AG04450 (cell line): ENCODE measurements around the gene C5orf58. TPM values are rescaled to one million over a fixed set of nuclear protein-coding genes. Genes with fewer than 3 reads are reported as not detected.

Experiments
- CTCF ChIA-PET: fragments of 300-600, 350-600 bp; formaldehyde crosslinking; extraction: SDS; loops from one replicate; lab custom pipeline; 2022; ENCODE audit warnings: antibody characterized with exemption, inconsistent platforms; lab: Charles Lee
- POLR2A ChIA-PET: fragments of 350-600 bp; formaldehyde crosslinking; extraction: SDS; loops from one replicate; lab custom pipeline; 2021; ENCODE audit warnings: antibody characterized with exemption, inconsistent platforms; lab: Yijun Ruan, JAX
- DNase-seq: peaks from one replicate; pipeline ENCODE4 v3.0.0-alpha.2; 2011; ENCODE audit warnings: low read depth, low spot score
- H3K27ac ChIP-seq: one replicate; pipeline ENCODE4 v1.5.1; 2012; ENCODE audit warnings: low read depth, low read length, control low read depth
- H3K27me3 ChIP-seq: one replicate; pipeline ENCODE4 v1.6.0; 2012; ENCODE audit warnings: low read length; ENCODE audit not compliant: control insufficient read depth, insufficient read depth
- H3K4me3 ChIP-seq: 2 replicates; pipeline ENCODE4 v1.5.1; 2011; ENCODE audit warnings: mild to moderate bottlenecking, low read depth, low read length, control low read depth
- H3K9me3 ChIP-seq: 2 replicates; pipeline ENCODE4 v1.5.1; 2012; ENCODE audit warnings: low read length; ENCODE audit not compliant: control insufficient read depth, insufficient read depth
- CTCF ChIP-seq: IDR thresholded peaks from 2 replicates; pipeline ENCODE4 v1.5.1; 2011; ENCODE audit warnings: low read depth, low read length, control low read depth, inconsistent platforms
- polyA plus RNA-seq: library from polyadenylated mRNA; depleted of rRNA; stranded (reverse); fragments of >200 nt; gene quantifications from 2 replicates; pipeline ENCODE4 v1.2.3, GENCODE V29; 2011

Gene C5orf58
- polyA plus RNA-seq, 1 experiment, result not detected

DNA sequence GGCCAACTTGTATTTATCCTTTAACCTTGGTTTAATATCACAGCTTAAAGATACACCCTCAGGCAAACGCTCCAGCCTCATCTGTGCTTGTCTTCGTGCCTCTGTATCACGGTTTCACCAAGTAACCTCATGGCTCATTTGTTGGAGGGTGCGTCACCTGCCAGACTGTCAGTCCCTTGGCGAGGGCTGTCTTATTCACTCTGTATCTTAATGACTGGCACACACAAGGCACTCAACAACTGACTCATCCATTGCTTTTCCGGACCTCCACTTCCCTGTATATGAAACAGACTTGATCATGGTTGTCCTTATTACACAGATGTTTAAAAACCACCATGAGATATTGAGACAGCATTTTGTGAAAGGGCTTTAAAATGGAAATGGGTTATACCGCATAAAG is 36.8 kb downstream of the C5orf58 start:
- H3K27me3 ChIP-seq, result peaks cover 14% of the 10 kb centered on the region
- no peak for DNase-seq
- H3K27ac ChIP-seq, result no peak overlapping the region
- no peak overlapping the region for H3K4me3 ChIP-seq
- ChIA-PET CTCF (interaction anchor here (5.3 kb wide), 1 partner anchor 150 kb away, joined by 33 read pairs; no protein-coding TSS in a partner anchor), POLR2A (no interaction called here)
- no peaks in the 10 kb centered on the region for H3K9me3 ChIP-seq
- no peak for TF ChIP-seq CTCF

DNA sequence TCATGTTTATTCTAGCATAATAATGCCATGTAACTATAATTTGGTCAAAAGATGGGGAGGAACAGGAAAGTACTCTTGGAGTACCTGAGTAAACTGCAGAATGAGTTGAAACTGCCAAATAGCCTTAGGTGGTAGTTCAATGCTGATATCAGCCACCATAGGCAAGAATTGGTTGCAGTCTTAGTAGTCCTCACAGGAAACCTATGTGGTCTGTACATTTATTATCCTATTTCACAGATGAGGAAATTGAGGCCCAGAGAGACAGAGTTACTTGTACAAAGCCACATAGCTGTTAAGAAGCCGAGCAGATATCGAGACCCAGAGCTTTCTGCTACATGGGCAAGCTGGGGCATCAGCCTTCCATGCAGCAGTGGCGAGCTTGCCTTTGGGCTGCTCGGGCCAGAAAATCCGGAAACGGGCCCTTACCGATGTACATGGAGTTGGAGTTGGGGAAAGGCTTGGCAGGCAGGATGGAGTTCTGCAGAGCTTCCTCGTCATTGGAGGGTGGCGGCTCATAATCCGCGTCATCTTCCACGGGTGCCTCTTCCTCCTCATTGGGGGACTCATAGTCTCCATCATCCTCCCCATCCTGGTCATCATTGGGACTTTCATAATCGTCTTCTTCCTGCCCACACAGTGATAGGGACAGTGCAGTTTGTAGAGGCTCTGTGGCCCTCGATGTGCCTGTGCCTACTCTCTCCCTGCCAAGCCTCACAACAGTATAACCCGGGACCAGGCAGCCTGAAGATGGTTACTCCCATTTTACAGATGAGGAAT is 37.7 kb downstream of the C5orf58 start:
- H3K27ac ChIP-seq, result no peak overlapping the region
- no peak overlapping the region for H3K4me3 ChIP-seq
- TF ChIP-seq CTCF, result no peak
- no peak for DNase-seq
- H3K27me3 ChIP-seq, result peaks cover 14% of the 10 kb centered on the region
- ChIA-PET POLR2A (no interaction called here), CTCF (no interaction called here)
- no peaks in the 10 kb centered on the region for H3K9me3 ChIP-seq

DNA sequence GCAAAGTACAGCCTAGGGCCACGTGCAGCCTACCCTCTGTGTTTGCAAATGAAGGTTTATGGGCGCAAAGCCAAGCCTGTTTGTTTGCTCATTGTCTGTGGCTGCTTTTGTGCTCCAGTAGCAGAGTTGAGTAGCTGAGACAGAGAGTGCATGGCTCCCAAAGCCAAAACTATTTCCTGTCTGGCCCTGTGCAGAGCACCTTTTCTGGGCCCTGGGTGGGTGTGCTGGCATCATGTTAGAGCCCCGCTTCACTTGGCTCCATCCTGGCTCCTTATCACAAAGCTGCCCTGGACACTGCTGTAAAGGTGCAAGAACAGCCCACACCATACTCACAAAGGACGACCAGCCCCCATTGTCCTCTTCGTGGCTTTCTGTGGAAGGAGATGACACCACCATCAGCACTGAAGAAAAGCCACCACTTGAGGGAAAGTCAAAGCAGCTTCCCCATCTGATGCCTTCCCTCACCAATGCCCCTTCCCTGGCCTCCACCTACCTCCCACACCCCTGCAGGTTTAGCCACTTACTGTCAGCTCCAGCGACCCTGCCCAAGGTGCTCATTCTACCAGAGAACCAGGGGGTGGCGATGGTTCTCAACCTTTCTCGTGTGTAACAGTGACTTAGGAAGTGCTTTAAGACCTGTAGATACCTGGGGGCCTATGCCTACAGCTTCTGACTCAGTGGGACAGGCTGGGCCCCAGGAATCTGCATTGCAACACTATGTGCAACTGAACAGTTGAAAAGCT is 41.4 kb downstream of the C5orf58 start:
- DNase-seq, result no peak
- no peak for TF ChIP-seq CTCF
- ChIA-PET POLR2A (no interaction called here), CTCF (no interaction called here)
- H3K27ac ChIP-seq, result no peak overlapping the region
- H3K27me3 ChIP-seq, result no peaks in the 10 kb centered on the region
- H3K9me3 ChIP-seq, result no peaks in the 10 kb centered on the region
- H3K4me3 ChIP-seq, result no peak overlapping the region

GRCh38 chr5:170275376-170275994 is 42.7 kb downstream of the C5orf58 start:
- DNase-seq, result no peak
- TF ChIP-seq CTCF, result no peak
- no peak overlapping the region for H3K4me3 ChIP-seq
- no peaks in the 10 kb centered on the region for H3K9me3 ChIP-seq
- CTCF ChIA-PET, result interaction anchor here (1.8 kb wide), 1 partner anchor 8 kb away, joined by 10 read pairs; no protein-coding TSS in a partner anchor
- no peak overlapping the region for H3K27ac ChIP-seq
- no peaks in the 10 kb centered on the region for H3K27me3 ChIP-seq
- POLR2A ChIA-PET, result no interaction called here

- Histone ChIP-seq H3K27ac (no peak overlapping the region), H3K27me3 (no peaks in the 10 kb centered on the region), H3K4me3 (no peak overlapping the region), H3K9me3 (no peaks in the 10 kb centered on the region)
- CTCF ChIA-PET, result interaction anchor here (1.8 kb wide), 1 partner anchor 9 kb away, joined by 10 read pairs; no protein-coding TSS in a partner anchor
- no peak for TF ChIP-seq CTCF
- POLR2A ChIA-PET, result no interaction called here
- DNase-seq, result no peak
Measured at GRCh38 chr5:170276140-170276539, 43.4 kb downstream of the C5orf58 start.
